Sigmoid colon (tissue), 3 donors: Measurements from ENCODE around the gene CASP5.

Source experiments
- POLR2A ChIP-seq, 2 donors: fragments of 450-650 bp; IDR thresholded peaks; one replicate each; pipeline ENCODE4 v1.6.1; 2016; ENCODE audit warnings: antibody characterized with exemption in 2 of 2, mild to moderate bottlenecking in 2 of 2, moderate library complexity in 2 of 2
- TF ChIP-seq, protein P1 (sequence below), 4 experiments: fragments of 450-650 bp in 3 of 4; fragments of 200-600 bp in 1 of 4; IDR thresholded peaks; one replicate each; pipeline ENCODE4 v1.5.1; 2016 to 2019; ENCODE audit warnings: antibody characterized with exemption in 4 of 4, mild to moderate bottlenecking in 3 of 4, moderate library complexity in 2 of 4

GRCh38 chr11:104991994-104992393 is 31.0 kb downstream of the CASP5 start:
- TF ChIP-seq, protein P1, sequence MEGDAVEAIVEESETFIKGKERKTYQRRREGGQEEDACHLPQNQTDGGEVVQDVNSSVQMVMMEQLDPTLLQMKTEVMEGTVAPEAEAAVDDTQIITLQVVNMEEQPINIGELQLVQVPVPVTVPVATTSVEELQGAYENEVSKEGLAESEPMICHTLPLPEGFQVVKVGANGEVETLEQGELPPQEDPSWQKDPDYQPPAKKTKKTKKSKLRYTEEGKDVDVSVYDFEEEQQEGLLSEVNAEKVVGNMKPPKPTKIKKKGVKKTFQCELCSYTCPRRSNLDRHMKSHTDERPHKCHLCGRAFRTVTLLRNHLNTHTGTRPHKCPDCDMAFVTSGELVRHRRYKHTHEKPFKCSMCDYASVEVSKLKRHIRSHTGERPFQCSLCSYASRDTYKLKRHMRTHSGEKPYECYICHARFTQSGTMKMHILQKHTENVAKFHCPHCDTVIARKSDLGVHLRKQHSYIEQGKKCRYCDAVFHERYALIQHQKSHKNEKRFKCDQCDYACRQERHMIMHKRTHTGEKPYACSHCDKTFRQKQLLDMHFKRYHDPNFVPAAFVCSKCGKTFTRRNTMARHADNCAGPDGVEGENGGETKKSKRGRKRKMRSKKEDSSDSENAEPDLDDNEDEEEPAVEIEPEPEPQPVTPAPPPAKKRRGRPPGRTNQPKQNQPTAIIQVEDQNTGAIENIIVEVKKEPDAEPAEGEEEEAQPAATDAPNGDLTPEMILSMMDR (IDR thresholded peaks at IDR 0.05): no peak
- TF ChIP-seq POLR2A (IDR thresholded peaks at IDR 0.05): no peak
